Left colon (tissue), 2 donors: ENCODE data around the gene ACER2. TPM values are rescaled to one million over a fixed set of nuclear protein-coding genes. Genes with fewer than 3 reads are reported as not detected.
"Not testable (repeated sequence)": the region's sequence is repeated elsewhere in the genome, so short reads cannot be mapped to it uniquely, and the experiment has no call there.

Experiments
- ATAC-seq: fragments of 200-7000 bp; cut with Tn5 transposase; one replicate; pipeline ENCODE4 v1.9.1; 2020; ENCODE audit warnings: mild to moderate bottlenecking, moderate library complexity
- DNase-seq, 2 donors: peaks; one replicate each; pipeline ENCODE4 v3.0.0-alpha.2; 2020
- intact Hi-C, 2 donors: fragments of 100-400 bp; cut with DNase I in 1 of 2; cut with micrococcal nuclease in 1 of 2; formaldehyde crosslinking; loops; one replicate each; pipeline versions ENCODE4 v1.11.2 to v1.14.0; 2022; cut with DNase I, micrococcal nuclease
- total RNA-seq, 2 donors: library from RNA; stranded (reverse); fragmentation: NEBNext Ultra II Directional; extraction: Animal tissue kit (Norgen Biotek cat#: 25700); gene quantifications; one replicate each; pipeline ENCODE4 v1.2.1, GENCODE V29; 2021
- donor health status: DM: no; HTN: no; CAD: no.
- donor health status: DM: yes; HTN: yes; CAD: no.

ACER2 gene
- total RNA-seq, 2 donors from 2014 or later, result 9.0 to 15.3 TPM

GRCh38 chr9:19404283-19405075, 4.3 kb upstream of the ACER2 start:
- intact Hi-C loops, result no loop called here
- ATAC-seq (peak; percentile 7), DNase-seq (no peak)

DNA sequence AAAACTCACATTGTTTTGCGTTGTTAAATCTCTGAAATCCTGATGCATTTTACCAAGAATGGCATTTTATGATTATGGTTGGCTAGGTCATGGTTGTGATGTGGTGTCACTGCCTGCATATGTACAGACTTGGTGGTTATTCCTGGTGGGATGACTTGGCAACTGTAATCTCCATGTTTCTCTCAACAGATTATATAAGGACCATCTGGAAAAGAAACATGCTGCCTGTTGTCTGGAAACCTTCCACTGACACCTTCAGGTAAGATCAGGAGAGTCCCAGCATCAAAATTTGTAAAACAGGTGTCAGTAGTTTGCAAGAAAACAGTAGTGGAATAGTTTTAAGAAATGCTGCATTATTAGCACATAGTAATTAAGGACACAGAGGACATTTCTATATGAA, 3.0 kb upstream of the ACER2 start:
- intact Hi-C loops, result no loop called here
- ATAC-seq (no peak), DNase-seq (no peak)

DNA sequence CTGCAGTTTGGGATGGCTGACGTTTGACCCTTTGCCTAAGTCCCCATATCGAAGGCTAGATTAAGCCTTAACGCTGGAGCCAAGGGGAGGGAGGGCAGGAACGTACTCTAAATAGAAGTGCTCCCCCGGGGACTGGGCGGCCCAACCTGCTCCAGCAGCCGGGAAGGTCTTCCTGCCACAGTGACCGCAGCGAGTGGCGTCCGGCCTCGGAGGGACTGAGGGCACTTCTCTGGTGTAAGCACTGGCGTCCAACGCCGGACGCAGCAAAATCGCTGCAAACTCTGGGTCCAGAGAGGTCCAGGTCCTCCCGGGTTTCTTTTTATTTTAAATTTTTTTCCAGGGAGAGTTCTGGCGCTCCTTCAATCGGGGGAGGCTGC, 505 bp upstream of the ACER2 start:
- intact Hi-C loops, result no loop called here
- DNase-seq (no peak), ATAC-seq (peak; percentile 2)

GRCh38 chr9:19409401-19410194, 789 bp downstream of the ACER2 start:
- ATAC-seq, result peak; percentile 11

DNA sequence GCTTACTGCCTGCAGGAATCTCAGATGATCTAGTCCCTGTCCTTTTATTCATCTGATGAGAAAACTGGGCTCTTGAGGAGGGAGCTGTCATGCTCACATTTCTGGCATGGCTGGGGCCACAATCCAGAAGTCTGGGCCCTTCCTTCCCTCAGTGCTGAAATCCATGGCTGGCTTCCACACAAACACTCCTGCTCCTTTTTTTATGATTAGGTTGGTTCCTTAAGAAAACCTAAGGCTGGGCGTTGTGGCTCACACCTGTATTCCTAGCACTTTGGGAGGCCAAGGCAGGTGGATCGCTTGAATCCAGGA, 1.3 kb downstream of the ACER2 start:
- intact Hi-C loops, result no loop called here
- ATAC-seq (no peak), DNase-seq (no peak)

More at GRCh38 chr9:19409401-19410194, 789 bp downstream of the ACER2 start:
- peak; percentile 36 to 44 for DNase-seq
- intact Hi-C loops, result no loop called here

- DNase-seq, result no peak
- intact Hi-C loops, result no loop called here
- no peak for ATAC-seq
Observed at GRCh38 chr9:19410594-19410993, 1.8 kb downstream of the ACER2 start.

GRCh38 chr9:19411316-19411715, 2.5 kb downstream of the ACER2 start:
- ATAC-seq (no peak), DNase-seq (no peak)

DNA sequence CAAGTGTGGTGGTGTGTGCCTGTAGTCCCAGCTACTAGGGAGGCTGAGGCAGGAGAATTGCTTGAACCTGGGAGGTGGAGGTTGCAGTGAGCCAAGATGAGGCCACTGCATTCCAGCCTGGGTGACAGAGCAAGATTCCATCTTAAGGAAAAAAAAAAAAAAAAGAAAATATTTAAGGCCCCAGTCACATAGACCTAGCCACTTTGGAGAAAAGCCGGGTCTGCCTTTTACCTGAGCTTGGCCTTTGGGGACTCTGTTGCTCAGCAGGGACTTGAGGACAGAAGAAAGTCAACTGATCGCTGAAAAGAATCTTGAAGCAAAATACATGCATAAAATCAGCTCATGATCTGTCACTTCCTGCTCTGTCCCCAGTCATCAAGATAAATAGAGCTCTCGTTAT, 4.6 kb downstream of the ACER2 start:
- ATAC-seq, DNase-seq, intact Hi-C loops: not testable (repeated sequence)

More at GRCh38 chr9:19411316-19411715, 2.5 kb downstream of the ACER2 start:
- intact Hi-C loops, result no loop called here

DNA sequence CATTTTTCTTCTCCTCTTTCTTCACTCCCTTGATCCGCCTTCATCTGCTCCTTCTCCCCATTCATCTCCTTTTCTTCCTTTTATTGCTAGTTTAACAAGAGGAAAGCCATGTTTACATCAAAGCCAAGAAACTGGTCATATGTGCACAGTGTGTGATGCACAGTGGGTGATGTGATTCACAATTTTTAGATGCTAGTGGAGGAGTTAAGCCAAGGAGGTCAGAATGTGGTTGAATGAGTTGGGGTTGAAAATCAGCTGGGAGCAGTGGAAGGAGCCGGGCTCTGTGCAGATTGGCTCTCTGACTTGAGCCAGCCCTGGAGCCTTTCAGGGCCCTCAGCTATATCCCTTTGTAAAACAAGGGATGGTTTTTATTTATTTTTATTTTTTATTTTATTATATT, 7.3 kb downstream of the ACER2 start:
- DNase-seq (no peak), ATAC-seq (no peak)
- intact Hi-C loops, result no loop called here

- ATAC-seq (peak; percentile 93), DNase-seq (no peak)
- intact Hi-C loops, result no loop called here
Observed at GRCh38 chr9:19420877-19421276, 12.1 kb downstream of the ACER2 start.

- no peak for DNase-seq
- intact Hi-C loops, result no loop called here
- no peak for ATAC-seq
Observed at GRCh38 chr9:19423163-19423562, 14.4 kb downstream of the ACER2 start.

DNA sequence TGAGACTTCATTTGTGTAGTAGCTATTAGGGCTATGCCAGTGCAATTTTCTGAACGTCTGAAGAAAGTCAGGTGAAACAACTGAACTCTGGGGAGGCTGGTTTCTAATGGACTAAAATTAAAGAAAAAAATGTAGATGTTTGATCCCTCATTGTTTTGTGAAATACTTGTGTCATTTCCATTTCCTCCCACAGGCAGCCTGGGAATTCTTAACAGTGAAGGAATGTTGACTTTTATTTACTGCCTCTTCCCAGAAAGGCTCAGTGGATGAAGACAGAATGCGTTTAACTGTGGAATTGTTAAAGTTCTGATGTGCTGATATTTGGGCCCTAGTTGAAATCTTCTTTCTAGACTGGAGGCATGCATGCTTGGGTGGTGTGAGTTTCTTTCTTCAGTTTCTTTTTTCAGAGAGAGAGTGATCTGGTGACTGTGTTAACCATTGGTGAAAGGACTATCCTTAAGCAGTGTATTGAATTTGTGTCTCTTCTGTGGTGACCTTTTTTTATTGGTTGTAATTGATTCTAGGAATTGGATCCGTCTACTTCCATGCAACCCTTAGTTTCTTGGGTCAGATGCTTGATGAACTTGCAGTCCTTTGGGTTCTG, 15.5 kb downstream of the ACER2 start:
- ATAC-seq (no peak), DNase-seq (no peak)
- intact Hi-C loops, result no loop called here

DNA sequence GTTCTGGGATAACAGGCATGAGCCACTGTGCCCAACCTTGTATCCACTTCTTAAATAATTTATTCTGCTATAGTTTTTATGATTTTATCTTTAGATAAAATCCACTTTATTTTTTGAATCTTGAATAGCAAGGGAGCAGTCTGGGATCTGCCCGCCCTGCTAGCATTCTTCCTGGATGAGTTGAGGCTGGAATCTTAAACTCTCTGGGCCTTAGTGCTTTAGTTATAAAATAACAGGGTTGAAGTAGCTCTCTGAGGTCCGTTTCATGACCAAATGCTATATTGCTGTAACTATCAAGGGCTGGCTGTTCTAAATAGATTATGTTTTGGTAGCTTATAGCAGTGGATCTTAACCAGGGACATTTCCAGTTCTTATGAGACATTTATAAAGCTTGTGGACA, 20.8 kb downstream of the ACER2 start:
- DNase-seq, result no peak
- ATAC-seq, result no peak

DNA sequence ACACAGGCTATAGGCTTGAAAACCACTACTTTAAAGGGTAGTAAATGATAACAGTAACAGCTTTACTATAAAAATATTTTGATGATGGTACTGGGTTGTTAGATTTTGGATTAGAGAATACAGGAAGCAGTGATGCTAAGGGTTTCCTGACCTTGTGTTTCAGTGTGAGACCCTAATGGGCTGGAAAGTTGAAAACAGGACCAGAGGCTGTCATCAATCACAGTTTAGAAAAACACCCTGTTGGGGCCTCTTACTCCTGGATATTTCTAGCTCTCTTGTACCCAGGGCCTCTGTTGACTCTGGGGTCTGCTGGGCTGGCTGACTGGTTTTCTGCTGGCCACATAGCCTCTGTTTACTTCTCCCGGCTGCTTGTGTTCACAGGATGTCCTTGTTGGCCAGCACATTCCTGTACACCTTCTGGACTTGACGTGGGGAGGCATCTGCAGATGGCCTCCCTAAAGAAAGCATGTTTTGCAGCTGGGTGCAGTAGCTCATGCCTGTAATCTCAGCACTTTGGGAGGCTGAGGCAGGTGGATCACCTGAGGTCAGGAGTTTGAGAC, 21.5 kb downstream of the ACER2 start:
- intact Hi-C loops, result no loop called here
- no peak for ATAC-seq
- no peak for DNase-seq

More for the DNA sequence above, 20.8 kb downstream of the ACER2 start:
- intact Hi-C loops, result no loop called here

GRCh38 chr9:19431361-19432171, 22.8 kb downstream of the ACER2 start:
- ATAC-seq (no peak), DNase-seq (peak in 1 of 2 donors; percentile 28)
- intact Hi-C loops, result no loop called here

- ATAC-seq, result no peak
- intact Hi-C loops, result no loop called here
- no peak for DNase-seq
Observed at GRCh38 chr9:19432473-19432872, 23.7 kb downstream of the ACER2 start.

DNA sequence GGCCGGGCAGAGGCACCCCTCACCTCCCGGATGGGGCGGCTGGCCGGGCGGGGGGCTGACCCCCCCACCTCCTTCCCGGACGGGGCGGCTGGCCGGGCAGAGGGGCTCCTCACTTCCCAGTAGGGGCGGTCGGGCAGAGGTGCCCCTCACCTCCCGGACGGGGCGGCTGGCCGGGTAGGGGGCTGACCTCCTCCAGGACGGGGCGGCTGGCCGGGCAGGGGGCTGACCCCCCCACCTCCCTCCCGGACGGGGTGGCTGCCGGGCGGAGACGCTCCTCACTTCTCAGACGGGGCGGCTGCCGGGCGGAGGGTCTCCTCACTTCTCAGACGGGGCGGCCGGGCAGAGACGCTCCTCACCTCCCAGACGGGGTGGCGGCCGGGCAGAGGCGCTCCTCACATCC, 24.9 kb downstream of the ACER2 start:
- DNase-seq, ATAC-seq, intact Hi-C loops: not testable (repeated sequence)

DNA sequence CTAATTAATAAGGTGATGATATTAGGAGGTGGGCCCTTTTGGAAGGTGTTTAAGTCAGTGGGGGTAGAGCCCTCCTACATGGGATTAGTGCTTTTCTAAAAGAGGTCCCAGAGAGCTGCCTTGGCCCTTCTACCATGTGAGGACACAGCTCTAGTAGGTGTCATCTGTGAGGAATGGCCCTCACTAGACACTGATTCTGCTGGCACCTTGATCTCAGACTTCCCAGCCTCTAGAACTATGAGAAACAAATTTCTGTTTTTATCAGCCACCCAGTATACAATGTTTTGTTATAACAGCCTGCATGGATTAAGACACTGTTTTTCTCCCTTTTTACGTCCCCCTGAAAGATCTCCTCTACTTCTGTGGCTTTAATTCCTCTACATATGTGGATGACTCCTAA, 31.6 kb downstream of the ACER2 start:
- ATAC-seq (no peak), DNase-seq (no peak)
- intact Hi-C loops, result no loop called here
